Mucosa of stomach (tissue), 1 donor: ENCODE data around the gene SLC4A8.

Experiments used
- H3K27me3 ChIP-seq: one replicate; pipeline ENCODE4 v1.7.0; 2013; ENCODE audit warnings: mild to moderate bottlenecking, low read length; ENCODE audit not compliant: control insufficient read depth, insufficient read depth
- H3K36me3 ChIP-seq: one replicate; pipeline ENCODE4 v1.7.0; 2013; ENCODE audit warnings: low read length; ENCODE audit not compliant: control insufficient read depth, insufficient read depth
- H3K4me1 ChIP-seq: one replicate; pipeline ENCODE4 v1.7.0; 2013; ENCODE audit warnings: mild to moderate bottlenecking, low read length; ENCODE audit not compliant: control insufficient read depth, insufficient read depth
- H3K4me3 ChIP-seq: one replicate; pipeline ENCODE4 v1.7.0; 2013; ENCODE audit warnings: low read length
- H3K9ac ChIP-seq: one replicate; pipeline ENCODE4 v1.7.0; 2013; ENCODE audit warnings: mild to moderate bottlenecking, low read length, moderate library complexity
- H3K9me3 ChIP-seq: one replicate; pipeline ENCODE4 v1.7.0; 2013; ENCODE audit warnings: mild to moderate bottlenecking, low read length, moderate library complexity; ENCODE audit not compliant: control insufficient read depth
- donor health status: Pancreatic carcinoma.

The SLC4A8 gene

GRCh38 chr12:51389302-51389999 is 35.2 kb upstream of the SLC4A8 start:
- H3K4me3 ChIP-seq = peak overlapping the region; percentile 27
- peaks cover 68% of the 10 kb centered on the region for H3K4me1 ChIP-seq
- no peaks in the 10 kb centered on the region for H3K9me3 ChIP-seq
- H3K9ac ChIP-seq = peak overlapping the region; percentile 96
- H3K36me3 ChIP-seq = no peaks in the 10 kb centered on the region
- no peaks in the 10 kb centered on the region for H3K27me3 ChIP-seq

- H3K4me1 ChIP-seq = peaks cover 66% of the 10 kb centered on the region
- no peaks in the 10 kb centered on the region for H3K36me3 ChIP-seq
- H3K27me3 ChIP-seq = no peaks in the 10 kb centered on the region
- peak overlapping the region; percentile 78 for H3K4me3 ChIP-seq
- H3K9me3 ChIP-seq = no peaks in the 10 kb centered on the region
- H3K9ac ChIP-seq = peak overlapping the region; percentile 96
Observed at GRCh38 chr12:51390457-51390856, 34.2 kb upstream of the SLC4A8 start.

- Histone ChIP-seq H3K36me3 (no peaks in the 10 kb centered on the region), H3K9me3 (no peaks in the 10 kb centered on the region), H3K4me1 (peaks cover 66% of the 10 kb centered on the region), H3K27me3 (no peaks in the 10 kb centered on the region), H3K4me3 (peak overlapping the region; percentile 78), H3K9ac (peak overlapping the region; percentile 96)
Observed at GRCh38 chr12:51390891-51391282, 33.7 kb upstream of the SLC4A8 start.

- H3K9ac ChIP-seq = peak within 1 kb of the TSS; percentile 96
- H3K9me3 ChIP-seq = no peaks in the 10 kb centered on the region
- peaks cover 64% of the 10 kb centered on the region for H3K4me1 ChIP-seq
- no peaks in the 10 kb centered on the region for H3K36me3 ChIP-seq
- H3K4me3 ChIP-seq = peak within 1 kb of the TSS; percentile 78
- no peaks in the 10 kb centered on the region for H3K27me3 ChIP-seq
Observed at GRCh38 chr12:51391283-51392123, 33.1 kb upstream of the SLC4A8 start, which contains the start of gene GALNT6. Gene GALNT6, minus strand, starts transcription at chr12:51391406. Its CDS starts 11,625 bp downstream, at chr12:51379781.

- Histone ChIP-seq H3K9me3 (no peaks in the 10 kb centered on the region), H3K9ac (peak overlapping the region; percentile 96), H3K4me3 (peak overlapping the region; percentile 58), H3K36me3 (no peaks in the 10 kb centered on the region), H3K4me1 (peaks cover 52% of the 10 kb centered on the region), H3K27me3 (no peaks in the 10 kb centered on the region)
Observed at GRCh38 chr12:51392556-51393237, 31.9 kb upstream of the SLC4A8 start.

- Histone ChIP-seq H3K4me3 (no peak overlapping the region), H3K9ac (no peak overlapping the region), H3K4me1 (peaks cover 42% of the 10 kb centered on the region), H3K9me3 (no peaks in the 10 kb centered on the region), H3K36me3 (no peaks in the 10 kb centered on the region), H3K27me3 (no peaks in the 10 kb centered on the region)
Observed at GRCh38 chr12:51393676-51394545, 30.7 kb upstream of the SLC4A8 start.

GRCh38 chr12:51395283-51396230 is 29.1 kb upstream of the SLC4A8 start:
- H3K9ac ChIP-seq = no peak overlapping the region
- H3K36me3 ChIP-seq = no peaks in the 10 kb centered on the region
- H3K9me3 ChIP-seq = no peaks in the 10 kb centered on the region
- no peaks in the 10 kb centered on the region for H3K27me3 ChIP-seq
- peaks cover 48% of the 10 kb centered on the region for H3K4me1 ChIP-seq
- H3K4me3 ChIP-seq = no peak overlapping the region

GRCh38 chr12:51397670-51398069 is 27.0 kb upstream of the SLC4A8 start:
- peaks cover 60% of the 10 kb centered on the region for H3K4me1 ChIP-seq

GRCh38 chr12:51399891-51400290 is 24.7 kb upstream of the SLC4A8 start:
- H3K4me3 ChIP-seq = no peak overlapping the region
- H3K4me1 ChIP-seq = peaks cover 57% of the 10 kb centered on the region
- no peaks in the 10 kb centered on the region for H3K9me3 ChIP-seq
- no peaks in the 10 kb centered on the region for H3K27me3 ChIP-seq
- H3K36me3 ChIP-seq = no peaks in the 10 kb centered on the region
- peak overlapping the region; percentile 30 for H3K9ac ChIP-seq

More at GRCh38 chr12:51397670-51398069, 27.0 kb upstream of the SLC4A8 start:
- Histone ChIP-seq H3K36me3 (no peaks in the 10 kb centered on the region), H3K9me3 (no peaks in the 10 kb centered on the region), H3K27me3 (no peaks in the 10 kb centered on the region), H3K9ac (no peak overlapping the region), H3K4me3 (no peak overlapping the region)

- Histone ChIP-seq H3K9me3 (no peaks in the 10 kb centered on the region), H3K9ac (no peak overlapping the region), H3K27me3 (no peaks in the 10 kb centered on the region), H3K4me3 (no peak overlapping the region), H3K36me3 (no peaks in the 10 kb centered on the region), H3K4me1 (peaks cover 59% of the 10 kb centered on the region)
Observed at GRCh38 chr12:51401020-51401419, 23.6 kb upstream of the SLC4A8 start.
